ENCODE data around the gene R3HDM4.

The R3HDM4 gene

DNA sequence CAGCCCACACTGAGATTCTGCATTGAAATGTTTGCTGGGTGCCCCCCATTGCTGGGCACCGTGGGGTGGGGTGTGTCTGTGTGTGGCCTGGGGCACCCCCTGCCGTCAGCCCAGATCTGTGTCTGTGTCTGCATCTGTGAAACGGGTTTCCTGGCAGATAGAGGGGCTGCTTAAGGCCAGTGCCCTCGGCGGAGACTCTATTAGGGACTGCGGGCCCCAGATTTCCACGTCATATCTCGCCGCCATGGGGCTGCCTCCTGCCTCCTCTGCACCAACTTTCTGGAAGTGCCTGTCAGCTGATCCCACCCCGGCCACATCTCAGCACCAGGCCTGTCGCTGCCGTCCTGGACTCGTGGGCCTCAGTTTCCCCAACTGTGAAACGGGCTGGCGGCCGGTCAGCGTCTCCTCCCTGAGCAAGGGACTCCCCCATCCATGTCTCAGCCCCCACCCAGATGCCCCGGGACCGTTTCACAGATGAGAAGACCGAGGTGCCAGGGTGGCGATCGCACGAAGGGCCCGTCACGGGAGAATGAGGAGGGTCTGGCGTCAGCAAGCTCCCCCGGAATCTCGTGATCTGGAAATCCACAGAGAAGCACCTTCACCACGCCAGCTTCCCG lies 34.2 kb upstream of the R3HDM4 start:
- ATAC-seq (no peak), DNase-seq (no peak)

DNA sequence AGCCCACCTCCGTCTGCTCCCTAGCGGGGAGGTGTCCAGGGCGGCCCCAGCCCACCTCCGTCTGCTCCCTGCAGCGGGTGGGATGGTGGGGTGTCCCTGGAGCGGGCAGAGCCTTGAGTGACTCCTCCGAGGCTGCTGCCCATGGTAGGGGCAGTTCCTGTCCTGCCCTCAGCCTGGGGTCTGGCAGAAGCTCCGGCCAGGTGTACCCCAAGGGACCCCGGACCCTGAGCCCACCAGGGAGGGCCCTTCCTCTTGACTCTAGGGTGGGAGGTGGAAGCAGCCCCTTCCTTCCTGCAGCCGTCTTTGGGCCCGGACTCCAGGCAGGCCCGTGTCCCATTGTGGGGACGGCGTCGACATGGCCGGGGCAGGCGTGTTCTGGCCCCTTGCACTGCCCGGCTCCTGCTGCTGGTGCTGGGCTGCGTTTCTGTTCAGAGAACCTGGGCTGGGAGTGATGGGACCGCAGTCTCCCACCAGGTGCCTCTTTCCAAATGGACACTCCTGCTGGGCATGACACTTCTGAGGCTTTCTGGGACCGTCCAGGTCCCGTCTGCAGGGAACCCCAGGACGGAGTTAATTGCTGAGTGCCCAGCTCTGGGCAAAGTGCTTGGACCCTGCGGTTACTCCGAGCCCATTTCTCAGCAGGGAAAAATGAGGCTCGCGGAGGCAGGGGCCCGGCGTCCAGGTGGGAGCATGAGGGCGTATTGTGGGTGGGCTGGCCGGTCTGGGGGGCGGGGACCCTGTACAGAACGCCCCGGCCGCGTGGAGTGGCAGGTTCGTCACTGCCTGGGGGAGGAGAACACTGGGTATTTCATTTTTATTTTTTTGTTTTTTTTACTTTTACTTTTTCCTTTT lies 32.6 kb upstream of the R3HDM4 start:
- DNase-seq (no peak), ATAC-seq (no peak)

DNA sequence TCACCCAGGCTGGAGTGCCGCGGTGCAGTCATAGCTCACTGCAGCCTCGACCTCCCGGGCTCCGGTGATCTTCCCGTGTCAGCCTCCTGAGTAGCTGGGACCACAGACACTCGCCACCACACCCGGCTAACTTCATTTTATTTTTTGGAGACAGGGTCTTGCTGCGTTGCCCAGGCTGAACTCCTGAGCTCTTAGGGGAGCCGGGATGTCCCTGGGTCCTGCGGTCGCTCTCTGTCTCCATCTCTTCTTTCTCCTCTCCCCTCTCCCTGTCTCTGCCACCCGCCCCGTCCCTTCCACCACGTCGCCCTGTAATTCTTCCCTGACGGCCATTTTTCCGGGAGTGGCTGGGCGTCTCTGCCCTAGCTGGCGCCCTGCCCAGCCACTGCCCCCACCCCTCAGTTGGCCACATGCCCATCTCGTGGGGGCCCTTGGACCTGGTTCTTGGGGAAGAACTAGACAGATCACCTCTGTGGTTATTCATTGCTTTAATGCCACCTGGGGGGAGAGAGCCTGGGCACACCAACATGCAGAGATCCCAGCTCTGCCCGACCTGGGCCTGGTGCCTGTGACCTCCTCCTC lies 31.7 kb upstream of the R3HDM4 start:
- DNase-seq (no peak), ATAC-seq (no peak)

DNA sequence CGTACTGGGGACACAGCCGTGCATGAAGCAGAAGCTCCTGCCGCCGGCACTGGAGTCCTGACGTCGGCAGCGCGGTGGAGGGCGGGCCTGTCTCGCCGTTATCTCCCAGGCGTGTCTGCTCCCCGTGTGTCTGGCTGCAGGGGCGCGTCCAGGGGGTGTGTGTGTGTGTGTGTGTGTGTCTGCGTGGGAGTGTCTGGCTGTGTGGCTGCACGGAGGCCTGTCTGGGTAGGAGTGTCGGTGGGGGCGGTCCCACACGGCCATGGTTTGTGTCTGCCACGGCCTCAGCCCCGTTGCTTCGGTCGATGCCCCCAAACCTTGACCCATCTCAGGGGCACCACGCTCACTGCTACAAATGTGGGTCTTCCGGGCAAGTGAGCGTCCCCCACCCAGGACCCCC lies 31.1 kb upstream of the R3HDM4 start:
- no peak for ATAC-seq
- no peak for DNase-seq

DNA sequence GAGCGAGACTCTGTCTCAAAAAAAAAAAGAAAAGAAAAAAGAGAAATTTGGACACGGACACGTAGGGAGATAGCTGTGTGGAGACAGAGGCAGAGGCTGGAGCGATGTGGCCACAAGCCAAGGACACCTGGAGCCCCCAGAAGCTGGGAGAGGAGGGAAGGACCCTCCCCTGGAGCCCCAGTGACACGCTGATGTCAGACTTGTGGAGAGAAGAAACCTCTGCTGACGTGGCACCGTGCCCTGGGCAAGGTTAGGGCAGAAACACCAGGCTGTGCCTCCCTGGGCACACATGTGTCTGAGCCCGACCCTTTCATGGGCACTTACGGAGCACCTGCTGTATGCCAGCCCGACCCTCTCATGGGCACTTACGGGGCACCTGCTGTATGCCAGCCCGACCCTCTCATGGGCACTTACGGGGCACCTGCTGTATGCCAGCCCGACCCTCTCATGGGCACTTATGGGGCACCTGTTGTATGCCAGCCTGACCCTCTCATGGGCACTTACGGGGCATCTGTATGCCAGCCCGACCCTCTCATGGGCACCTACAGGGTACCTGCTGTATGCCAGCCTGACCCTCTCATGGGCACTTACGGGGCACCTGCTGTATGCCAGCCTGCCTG lies 30.6 kb upstream of the R3HDM4 start:
- ATAC-seq (no peak), DNase-seq (no peak)

DNA sequence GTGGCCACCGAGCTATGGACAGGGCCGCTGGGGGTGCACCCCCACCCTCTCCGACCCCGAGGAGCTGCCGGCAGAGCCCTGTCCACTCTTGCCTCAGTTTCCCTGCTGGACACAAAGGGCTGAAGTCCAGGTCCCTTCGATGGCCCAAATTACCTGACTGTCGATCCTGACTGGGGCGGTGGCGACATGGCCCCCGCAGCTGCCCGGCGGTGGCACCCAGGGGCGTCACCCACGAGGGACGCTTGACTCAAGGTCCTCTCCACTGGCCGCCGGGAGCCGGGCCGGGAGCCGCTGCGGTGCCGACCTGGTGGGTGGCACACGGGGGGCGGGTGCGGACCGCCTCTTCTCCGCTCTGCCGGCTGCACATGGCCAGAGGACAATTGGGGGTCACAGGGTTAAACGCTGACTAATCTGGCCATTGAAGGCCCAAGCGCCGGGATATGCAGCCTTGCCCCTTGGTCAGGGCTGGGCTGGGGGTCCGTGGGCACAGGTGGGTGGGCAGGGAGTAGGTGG lies 29.2 kb upstream of the R3HDM4 start:
- DNase-seq = no peak
- ATAC-seq = no peak

DNA sequence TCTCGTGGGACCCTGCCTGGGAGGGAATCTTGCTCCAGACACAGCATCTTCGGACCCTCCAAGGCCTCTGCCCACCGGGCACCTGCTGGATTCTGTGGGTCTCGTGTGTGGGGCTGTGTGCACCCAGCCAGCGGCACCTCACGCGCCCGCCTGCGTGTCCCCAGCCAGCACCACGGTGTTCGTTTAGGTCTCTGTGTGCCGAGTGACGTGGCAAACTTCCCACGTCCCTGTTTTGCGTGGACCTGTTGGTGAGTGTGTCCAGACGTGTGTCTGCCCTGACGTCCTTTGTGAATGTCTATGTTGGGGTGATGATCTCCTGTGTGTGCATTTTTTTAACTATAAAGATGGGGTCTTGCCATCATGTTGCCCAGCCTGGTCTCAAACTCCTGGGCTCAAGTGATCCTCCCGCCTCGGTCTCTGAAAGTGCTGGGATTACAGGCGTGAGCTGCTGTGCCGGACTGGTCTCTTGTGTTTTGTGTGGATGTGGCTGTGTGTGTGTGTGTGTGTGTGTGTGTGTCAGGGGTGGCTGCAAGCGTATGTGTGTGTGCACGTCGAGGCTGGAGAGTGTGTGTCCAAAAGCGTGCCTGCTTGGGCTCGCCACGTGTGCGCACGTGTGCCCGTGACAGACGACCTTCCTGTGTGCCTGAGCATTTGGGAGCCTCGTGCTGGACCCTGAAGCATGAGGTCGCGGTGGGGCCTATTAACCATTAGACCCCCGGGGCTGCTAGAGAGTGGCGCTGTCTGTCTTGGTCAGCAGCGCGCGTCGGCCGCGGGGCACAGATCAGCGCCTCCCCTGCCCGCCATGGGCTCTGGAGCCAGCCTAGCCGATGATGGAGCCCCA lies 28.5 kb upstream of the R3HDM4 start:
- DNase-seq (no peak), ATAC-seq (peak; percentile 6)

DNA sequence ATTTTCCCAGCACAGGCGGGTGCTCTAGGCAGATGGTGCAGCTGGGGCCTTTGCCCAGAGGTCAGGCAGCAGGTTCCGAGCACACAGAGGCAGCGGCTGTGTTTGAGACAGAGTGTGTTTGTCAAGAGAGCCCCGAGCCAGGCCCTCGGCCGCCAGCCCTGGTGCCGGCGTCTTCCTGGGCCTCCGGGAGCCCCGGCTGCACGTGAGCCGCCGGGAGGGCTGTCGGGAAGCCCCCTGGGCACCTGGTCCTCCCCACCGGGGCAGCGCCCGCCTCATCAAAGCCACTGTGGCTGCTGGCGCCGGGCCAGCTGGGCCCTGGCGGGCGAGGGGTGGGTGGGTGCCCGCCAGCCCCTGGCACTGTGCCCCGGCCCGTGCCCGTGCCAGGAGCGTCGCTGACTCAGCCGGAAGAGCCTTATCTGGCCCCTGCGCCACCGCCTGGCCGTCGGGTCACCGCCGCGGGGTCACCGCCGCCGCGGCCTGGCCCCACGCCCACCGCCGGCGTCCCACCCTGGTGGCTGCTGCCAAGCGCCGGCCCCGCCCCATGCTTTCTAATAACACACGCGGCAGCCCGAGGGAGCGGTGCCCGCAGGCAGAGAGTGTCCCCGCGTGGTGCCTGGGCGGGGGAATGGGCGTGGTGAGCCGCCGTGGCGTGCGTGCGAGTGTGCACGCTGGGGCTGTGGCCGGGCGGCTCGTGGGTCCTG lies 27.7 kb upstream of the R3HDM4 start:
- DNase-seq (peak; percentile 70), ATAC-seq (peak; percentile 78)

DNA sequence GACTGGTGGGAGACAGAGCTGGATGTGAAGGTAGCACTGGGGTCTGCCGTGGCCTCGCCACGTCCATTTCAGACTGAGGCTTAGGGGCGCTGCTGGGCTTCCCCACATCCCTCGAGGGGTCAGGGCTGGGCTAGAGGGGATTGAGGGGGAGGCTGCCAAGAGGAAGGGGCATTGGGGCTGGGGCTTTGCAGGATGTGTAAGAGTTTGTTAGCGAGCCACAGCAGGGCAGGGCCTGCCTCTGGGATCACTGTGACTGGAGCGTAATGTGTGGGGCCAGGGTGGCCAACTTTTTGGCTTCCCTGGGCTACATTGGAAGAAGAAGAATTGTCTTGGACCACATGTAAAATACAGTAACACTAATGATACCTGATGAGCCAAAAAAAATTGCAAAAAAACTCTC lies 26.9 kb upstream of the R3HDM4 start:
- ATAC-seq = no peak
- DNase-seq = no peak

DNA sequence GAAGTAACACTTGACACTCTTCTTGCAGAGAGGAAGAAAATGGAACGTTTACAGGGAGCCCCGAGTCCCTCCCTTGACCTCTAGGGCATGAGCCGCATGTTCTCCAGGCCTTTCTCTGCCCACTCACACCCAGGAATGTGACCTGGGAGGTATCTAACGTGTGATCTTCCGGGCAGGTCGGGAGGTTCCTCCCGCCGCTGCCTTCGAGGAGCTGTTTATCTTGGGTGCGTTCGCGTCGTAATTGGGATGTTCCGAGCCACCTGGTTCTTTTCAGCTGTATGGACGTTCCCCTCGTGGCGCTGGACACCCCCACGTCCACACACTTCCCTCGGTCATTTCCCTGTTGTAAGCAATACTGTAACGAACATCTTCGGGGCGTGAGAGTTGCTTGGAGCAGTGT lies 26.4 kb upstream of the R3HDM4 start:
- ATAC-seq = no peak

DNA sequence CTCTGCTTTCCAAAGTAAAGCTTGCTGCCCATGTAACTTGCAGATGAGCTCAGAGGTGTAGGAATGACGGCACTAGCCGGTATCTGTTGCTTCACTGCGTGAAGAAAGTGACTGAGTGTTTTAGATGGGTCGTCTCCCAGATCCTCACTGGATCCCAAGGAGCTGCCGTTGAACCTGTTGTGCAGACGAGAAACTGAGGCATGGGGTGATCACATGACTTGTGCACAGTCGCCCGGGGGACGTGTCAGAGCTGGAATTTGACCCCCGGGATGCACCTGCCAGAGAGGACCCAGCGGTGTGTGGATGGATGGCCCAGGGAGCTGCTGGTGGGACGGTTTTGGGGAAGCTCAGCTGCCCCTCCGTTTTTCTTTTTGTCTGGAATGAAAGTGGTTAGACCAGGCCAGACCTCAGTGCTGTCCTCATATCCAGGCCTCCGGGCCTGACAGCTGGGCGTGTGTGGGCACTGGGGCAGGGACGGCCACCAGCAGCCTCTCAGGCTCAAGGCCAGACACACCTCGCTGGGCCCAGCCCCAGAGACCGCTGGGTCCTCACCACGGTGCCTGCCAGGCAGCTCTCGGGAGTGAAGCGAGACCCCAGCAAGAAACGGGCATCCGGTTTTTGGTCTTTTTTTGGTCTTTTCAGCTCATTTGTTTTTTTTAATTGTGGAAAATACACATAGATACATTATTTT lies 25.4 kb upstream of the R3HDM4 start:
- DNase-seq = no peak
- ATAC-seq = no peak

More for the DNA sequence above, 26.4 kb upstream of the R3HDM4 start:
- DNase-seq = no peak

DNA sequence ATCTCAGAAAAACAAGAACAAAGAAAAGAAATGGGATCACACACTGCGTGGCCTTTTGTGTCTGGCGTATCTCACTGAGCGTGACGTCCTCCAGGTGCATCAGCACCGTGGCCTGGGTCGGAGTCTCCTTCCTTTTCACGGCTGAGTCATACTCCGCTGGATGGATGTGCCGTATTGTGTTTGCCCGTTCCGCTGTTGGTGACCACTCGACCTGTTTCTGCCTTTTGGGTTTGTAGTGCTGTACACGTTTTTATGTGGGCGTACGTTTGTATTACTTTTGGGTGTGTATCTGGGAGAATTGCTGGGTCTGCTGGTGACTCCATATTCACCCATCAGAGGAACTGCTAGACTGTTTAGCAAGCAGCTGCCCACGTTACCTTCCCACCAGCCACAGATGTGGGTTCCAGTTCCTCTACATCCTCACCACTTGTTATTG lies 24.3 kb upstream of the R3HDM4 start:
- DNase-seq = peak; percentile 53
- peak; percentile 51 for ATAC-seq

DNA sequence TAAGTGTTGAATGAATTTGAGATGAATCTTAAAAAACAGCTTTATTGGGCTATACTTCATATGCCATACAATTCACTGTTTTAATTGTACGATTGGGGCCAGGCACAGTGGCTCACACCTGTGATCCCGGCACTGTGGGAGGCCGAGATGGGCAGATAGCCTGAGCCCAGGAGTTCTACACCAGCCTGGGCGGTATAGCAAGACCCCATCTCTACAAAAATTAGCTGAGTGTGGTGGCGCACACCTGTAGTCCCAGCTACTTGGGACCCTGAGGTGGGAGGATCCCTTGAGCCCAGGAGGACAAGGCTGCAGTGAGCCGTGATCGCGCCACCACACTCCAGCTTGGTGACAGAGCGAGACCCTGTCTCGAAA lies 23.1 kb upstream of the R3HDM4 start:
- DNase-seq = no peak
- ATAC-seq = no peak

DNA sequence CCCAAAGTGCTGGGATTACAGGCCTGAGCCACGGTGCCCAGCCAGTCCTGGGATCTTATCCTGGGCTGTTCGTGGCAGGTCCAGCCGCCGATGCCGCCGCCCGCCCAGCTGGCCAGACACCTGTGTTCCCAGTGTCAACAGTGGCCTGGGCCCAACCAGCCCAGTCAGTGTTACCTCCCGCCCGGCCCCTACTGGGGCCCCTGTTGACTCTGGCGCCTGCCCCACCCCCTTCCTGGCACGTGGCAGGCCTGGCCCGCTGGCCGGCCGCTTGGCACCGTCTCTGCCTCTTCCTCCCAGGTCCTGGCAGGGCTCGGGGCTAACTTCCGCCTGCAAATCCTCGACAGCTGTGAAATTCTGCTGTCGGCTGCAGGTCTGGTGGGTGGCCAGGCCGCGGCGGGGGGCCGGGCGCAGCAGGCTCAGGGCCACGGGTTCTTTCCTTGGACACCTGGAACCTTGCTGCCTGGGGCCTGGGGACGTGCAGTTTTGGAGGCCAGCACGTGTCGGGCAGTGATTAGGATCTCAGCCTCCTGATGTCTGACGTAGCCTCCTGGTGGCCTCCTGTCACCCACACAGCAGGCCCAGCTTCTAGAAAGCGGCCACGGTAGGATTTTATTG lies 22.0 kb upstream of the R3HDM4 start:
- ATAC-seq = no peak
- no peak for DNase-seq

DNA sequence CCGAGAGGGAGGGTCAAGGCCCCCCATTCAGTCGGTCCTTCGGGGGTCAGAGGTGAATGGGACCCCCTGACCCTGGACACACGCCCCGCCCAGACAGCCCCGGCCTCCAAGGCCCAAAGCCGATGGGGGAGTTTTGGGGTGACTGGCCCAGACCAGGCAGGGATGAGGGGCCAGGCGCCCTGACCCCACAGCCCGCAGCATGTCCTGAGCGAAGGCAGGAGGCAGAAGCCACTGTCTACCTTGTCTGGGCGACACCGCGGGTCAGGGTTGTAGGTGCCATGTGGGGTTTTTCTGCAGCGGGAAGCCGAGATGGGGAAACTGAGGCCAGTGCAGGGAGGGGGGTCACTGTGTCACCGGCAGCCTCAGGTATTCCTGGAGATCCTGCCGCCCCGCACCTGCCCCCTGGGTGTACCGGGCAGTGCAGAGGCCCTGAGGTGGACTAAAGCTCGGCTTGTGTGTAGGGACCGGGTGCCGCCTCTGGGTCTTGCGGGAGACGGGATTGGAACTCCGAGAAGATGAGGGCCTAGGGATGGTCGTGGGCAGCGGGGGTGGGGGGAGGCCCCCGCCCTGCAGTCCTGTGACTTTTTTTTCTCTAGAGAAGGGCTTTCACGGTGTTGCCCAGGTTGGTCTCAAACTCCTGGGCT lies 21.3 kb upstream of the R3HDM4 start:
- DNase-seq (no peak), ATAC-seq (no peak)

DNA sequence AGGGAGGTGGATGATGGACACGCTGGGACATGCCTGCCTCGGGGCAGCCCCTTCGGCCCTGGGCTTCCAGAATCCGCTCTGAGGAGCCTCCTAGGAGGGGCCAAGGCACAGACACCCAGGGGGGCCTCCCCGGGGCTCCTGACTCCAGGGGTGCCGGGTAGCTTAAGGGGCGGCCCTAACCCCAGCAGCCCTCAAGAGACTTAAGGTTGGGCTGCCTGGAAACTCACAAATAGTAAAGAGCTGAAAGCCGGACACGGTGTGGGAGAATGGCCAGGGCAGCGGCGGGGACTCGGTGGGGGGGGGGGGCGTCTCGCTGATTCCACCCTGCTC lies 20.5 kb upstream of the R3HDM4 start:
- DNase-seq (no peak), ATAC-seq (no peak)

DNA sequence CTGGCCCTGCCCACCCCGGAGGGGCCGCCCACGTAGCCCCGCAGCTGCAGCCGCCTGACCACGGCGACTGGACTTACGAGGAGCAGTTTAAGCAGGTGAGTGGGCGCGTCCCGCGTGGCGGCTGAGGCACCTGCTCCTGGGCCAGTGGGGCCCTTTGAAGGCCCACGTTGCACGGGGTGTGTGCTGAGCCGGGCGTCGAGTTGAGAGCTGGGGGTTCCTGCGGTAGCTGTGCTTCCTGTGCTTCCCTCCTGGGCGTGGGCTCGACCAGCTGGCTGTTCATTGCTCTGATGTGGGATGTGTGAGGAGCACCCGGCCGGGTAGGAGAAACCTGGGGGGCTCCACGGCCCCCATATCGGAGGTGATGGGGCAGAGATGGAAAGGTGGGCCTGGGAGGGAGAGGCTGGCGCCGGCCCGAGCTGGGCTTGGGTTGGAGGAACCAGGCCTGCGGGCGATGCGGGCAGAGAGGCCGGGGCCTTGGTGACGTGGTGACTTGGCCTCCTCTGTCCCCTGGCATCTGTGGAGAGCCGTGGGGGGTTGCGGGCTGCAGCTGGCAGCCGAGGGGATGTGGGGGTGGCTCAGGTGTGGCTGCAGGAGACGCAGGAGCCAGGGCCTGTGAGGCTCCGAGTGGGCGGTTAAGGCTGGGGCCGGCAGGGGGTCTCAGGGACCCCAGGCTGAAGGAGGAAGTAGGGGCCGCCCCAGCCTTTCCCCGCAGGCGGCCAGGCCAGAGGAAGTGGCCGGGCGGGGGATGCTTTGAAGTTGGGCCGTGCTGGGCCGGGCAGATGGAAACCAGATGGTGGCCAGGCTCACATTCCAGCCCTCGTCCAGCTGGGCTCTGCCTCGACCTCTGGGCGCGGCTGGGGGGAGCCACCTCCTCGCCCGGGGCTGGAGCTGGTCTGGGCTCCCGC lies 19.9 kb upstream of the R3HDM4 start:
- DNase-seq = peak; percentile 39
- ATAC-seq = peak; percentile 33

DNA sequence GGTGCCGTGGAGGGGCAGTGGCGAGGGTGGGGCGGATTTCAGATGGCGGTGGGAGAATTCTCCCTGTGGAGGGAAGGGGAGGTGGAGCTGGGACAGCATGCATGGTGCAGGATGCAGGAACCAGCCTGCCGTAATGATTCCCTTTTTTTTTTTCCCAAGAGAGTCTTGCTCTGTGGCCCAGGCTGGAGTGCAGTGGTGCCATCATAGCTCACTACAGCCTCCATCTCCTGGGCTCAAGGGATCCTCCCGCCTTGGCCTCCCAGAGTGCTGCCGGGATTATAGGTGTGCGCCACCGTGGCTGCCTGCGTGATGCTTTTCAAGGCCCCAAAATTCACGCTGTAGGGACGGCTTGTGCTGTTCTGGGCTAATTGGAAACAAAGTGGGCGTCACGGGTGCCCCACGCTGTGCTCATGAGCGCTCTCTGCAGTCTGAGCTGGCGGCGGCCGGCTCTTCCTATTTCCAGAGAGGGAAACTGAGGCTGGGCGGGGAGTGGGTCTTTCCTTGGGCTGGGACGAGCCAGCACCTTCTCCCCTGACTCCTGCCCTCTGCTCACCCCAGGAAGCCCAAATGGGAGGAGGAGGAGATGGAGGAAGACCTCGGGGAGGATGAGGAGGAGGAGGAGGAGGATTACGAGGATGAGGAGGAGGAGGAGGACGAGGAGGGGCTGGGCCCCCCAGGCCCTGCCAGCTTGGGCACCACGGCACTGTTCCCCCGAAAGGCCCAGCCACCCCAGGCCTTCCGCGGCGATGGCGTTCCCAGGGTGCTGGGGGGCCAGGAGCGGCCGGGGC lies 19.0 kb upstream of the R3HDM4 start:
- DNase-seq (no peak), ATAC-seq (no peak)
